H1 (cell line): ENCODE measurements around the gene DNAJC27. TPM values are rescaled to one million over a fixed set of nuclear protein-coding genes. Genes with fewer than 3 reads are reported as not detected.

Source experiments
- ASH2L ChIP-seq: fragments of 200-600, 300-600 bp; sonication (generic); IDR thresholded peaks from one replicate; pipeline ENCODE4 v1.7.1; 2017; ENCODE audit warnings: low read length
- CEBPB ChIP-seq: IDR thresholded peaks from 2 replicates; pipeline ENCODE4 v1.6.1; 2012; ENCODE audit warnings: low read depth, low read length
- CTCF ChIP-seq, 3 experiments: IDR thresholded peaks; 1 replicate in 2 of 3; 2 replicates in 1 of 3; pipeline versions ENCODE4 v1.5.1 to v1.6.1; 2011; ENCODE audit warnings: low read length in 3 of 3, mild to moderate bottlenecking in 3 of 3, inconsistent platforms in 2 of 3, low read depth in 1 of 3, moderate library complexity in 1 of 3; ENCODE audit not compliant: insufficient read depth in 1 of 3; ENCODE audit errors: control extremely low read depth in 1 of 3
- FOSL1 ChIP-seq: IDR thresholded peaks from 2 replicates; pipeline ENCODE4 v1.6.1; 2011; ENCODE audit warnings: mild to moderate bottlenecking, low read depth, low read length, moderate library complexity; ENCODE audit not compliant: insufficient read depth
- KDM1A ChIP-seq: fragments of 200-600, 300-600 bp; sonication (generic); IDR thresholded peaks from 2 replicates; pipeline ENCODE4 v1.7.1; 2016; ENCODE audit warnings: mild to moderate bottlenecking, low read length, borderline replicate concordance
- NRF1 ChIP-seq: IDR thresholded peaks from 2 replicates; pipeline ENCODE4 v1.6.1; 2011; ENCODE audit warnings: mild to moderate bottlenecking, low read depth, low read length, improper control_type of control experiment
- RAD21 ChIP-seq, 2 experiments: IDR thresholded peaks in 1 of 2; conservative IDR thresholded peaks in 1 of 2; 2 replicates each; pipeline ENCODE4 v1.6.1; 2011; ENCODE audit warnings: low read depth in 2 of 2, low read length in 2 of 2, improper control_type of control experiment in 1 of 2, inconsistent platforms in 1 of 2, mild to moderate bottlenecking in 1 of 2, moderate library complexity in 1 of 2
- polyA plus RNA-seq, 7 experiments: library from polyadenylated mRNA; depleted of rRNA in 3 of 7; stranded (reverse) in 5 of 7; unstranded in 2 of 7; fragments of >200 nt in 5 of 7; fragments of 200-250 nt in 2 of 7; gene quantifications; 1 replicate in 5 of 7; 2 replicates in 1 of 7; 4 replicates in 1 of 7; pipeline versions ENCODE4 v1.2.1 to v1.2.3, GENCODE V29; 2011 to 2013; ENCODE audit warnings: missing spikeins in 2 of 7, mixed read lengths in 2 of 7
- total RNA-seq: library from RNA; stranded (reverse); fragmentation: NEBNext Ultra II Directional; extraction: Animal tissue kit (Norgen Biotek cat#: 25700); gene quantifications from 2 replicates; pipeline ENCODE4 v1.2.1, GENCODE V29; 2021

The DNAJC27 gene
- total and polyA plus RNA-seq, 2 of the 8 experiments (the other 6 are each of a cell fraction or from before 2014, with no cell fraction given): 1.4 to 4.5 TPM

- TF ChIP-seq RAD21 (IDR thresholded peaks at IDR 0.05 in 1 of 2, conservative IDR thresholded peaks at IDR 0.05 in 1 of 2; ENCODE audit: low read depth in 2 of 2, low read length in 2 of 2) (peak; percentile 17 to 46; a peak in 3 of 4 replicates), NRF1 (no peak), CEBPB (no peak), KDM1A (peak; percentile 90), CTCF (IDR thresholded peaks at IDR 0.05; ENCODE audit: control extremely low read depth in 1 of 3, insufficient read depth in 1 of 3, low read depth in 1 of 3, low read length in 3 of 3) (peak; percentile 31 to 50 (median 45)), ASH2L (peak; percentile 31), FOSL1 (no peak)
Observed at GRCh38 chr2:24920809-24921441, 50.8 kb downstream of the DNAJC27 start (continued).
